HepG2 (cell line): ENCODE measurements around the gene RIMKLB.

Experiments used
- ATF2 ChIP-seq: sonication (generic); formaldehyde crosslinking; IDR thresholded peaks from 2 replicates; pipeline ENCODE4 v1.4.0; 2020; ENCODE audit warnings: missing genetic modification reagents
- CEBPZ ChIP-seq: IDR thresholded peaks from 2 replicates; pipeline ENCODE4 v1.6.1; 2012; ENCODE audit warnings: low read length, improper control_type of control experiment
- CHD2 ChIP-seq: IDR thresholded peaks from 2 replicates; pipeline ENCODE4 v1.6.1; 2011; ENCODE audit warnings: low read depth, low read length, improper control_type of control experiment
- CTCF ChIP-seq: sonication (generic); formaldehyde crosslinking; IDR thresholded peaks from 2 replicates; pipeline ENCODE4 v1.5.0; 2020; ENCODE audit warnings: mild to moderate bottlenecking, missing genetic modification reagents, moderate library complexity
- FOXJ3 ChIP-seq: sonication (generic); formaldehyde crosslinking; IDR thresholded peaks from 2 replicates; pipeline ENCODE4 v1.4.0; 2020; ENCODE audit warnings: missing genetic modification reagents, mild to moderate bottlenecking, borderline replicate concordance
- HOMEZ ChIP-seq: IDR thresholded peaks from 2 replicates; pipeline ENCODE4 v1.6.1; 2016; ENCODE audit warnings: low read depth
- MAX ChIP-seq: IDR thresholded peaks from 2 replicates; pipeline ENCODE4 v1.6.1; 2012; ENCODE audit warnings: inconsistent platforms
- MXI1 ChIP-seq: IDR thresholded peaks from 3 replicates; pipeline ENCODE4 v1.6.1; 2012; ENCODE audit warnings: low read depth, low read length, inconsistent platforms, borderline replicate concordance
- MYC ChIP-seq: sonication (generic); formaldehyde crosslinking; IDR thresholded peaks from 2 replicates; pipeline ENCODE4 v1.9.0; 2021; ENCODE audit warnings: missing genetic modification reagents, borderline replicate concordance
- POLR2AphosphoS5 ChIP-seq: IDR thresholded peaks from 2 replicates; pipeline ENCODE4 v1.6.1; 2012; ENCODE audit warnings: low read depth, low read length
- SIN3A ChIP-seq: IDR thresholded peaks from 2 replicates; pipeline ENCODE4 v1.6.1; 2011; ENCODE audit warnings: low read depth, mild to moderate bottlenecking, control low read depth, low read length, borderline replicate concordance
- SMAD3 ChIP-seq: sonication (generic); formaldehyde crosslinking; IDR thresholded peaks from 2 replicates; pipeline ENCODE4 v1.4.0; 2020; ENCODE audit warnings: missing genetic modification reagents
- ZBTB7B ChIP-seq: sonication (generic); formaldehyde crosslinking; IDR thresholded peaks from 2 replicates; pipeline ENCODE4 v1.4.0; 2020; ENCODE audit warnings: missing genetic modification reagents

- TF ChIP-seq ZBTB7B (CRISPR knock-in tag), result no peak
- TF ChIP-seq MYC (CRISPR knock-in tag), result no peak
- no peak for TF ChIP-seq ATF2 (CRISPR knock-in tag)
- TF ChIP-seq POLR2AphosphoS5, result no peak
- no peak for TF ChIP-seq CTCF (CRISPR knock-in tag)
- TF ChIP-seq CEBPZ, result no peak
- no peak for TF ChIP-seq SMAD3
- TF ChIP-seq FOXJ3, result no peak
- no peak for TF ChIP-seq MXI1
- TF ChIP-seq SIN3A, result no peak
- no peak for TF ChIP-seq MAX
- TF ChIP-seq HOMEZ, result no peak
- TF ChIP-seq CHD2, result no peak
Measured at GRCh38 chr12:8667270-8667669, 30.5 kb upstream of the RIMKLB start.
